Dermis microvascular lymphatic vessel endothelial cell (primary cell): ENCODE data around the gene BCL2L2. TPM values are rescaled to one million over a fixed set of nuclear protein-coding genes. Genes with fewer than 3 reads are reported as not detected.

Source experiments
- DNase-seq, 2 donors: peaks; one replicate each; pipeline versions ENCODE4 v3.0.0 to v3.0.0-alpha.2; 2010; ENCODE audit warnings: low read depth in 2 of 2
- total RNA-seq: library from RNA; depleted of rRNA; stranded (reverse); fragments of >200 nt; gene quantifications from 2 replicates; pipeline ENCODE4 v1.2.1, GENCODE V29; 2014

BCL2L2 gene
- total RNA-seq, 1 donor from 2014 or later, result 10.9 TPM

DNA sequence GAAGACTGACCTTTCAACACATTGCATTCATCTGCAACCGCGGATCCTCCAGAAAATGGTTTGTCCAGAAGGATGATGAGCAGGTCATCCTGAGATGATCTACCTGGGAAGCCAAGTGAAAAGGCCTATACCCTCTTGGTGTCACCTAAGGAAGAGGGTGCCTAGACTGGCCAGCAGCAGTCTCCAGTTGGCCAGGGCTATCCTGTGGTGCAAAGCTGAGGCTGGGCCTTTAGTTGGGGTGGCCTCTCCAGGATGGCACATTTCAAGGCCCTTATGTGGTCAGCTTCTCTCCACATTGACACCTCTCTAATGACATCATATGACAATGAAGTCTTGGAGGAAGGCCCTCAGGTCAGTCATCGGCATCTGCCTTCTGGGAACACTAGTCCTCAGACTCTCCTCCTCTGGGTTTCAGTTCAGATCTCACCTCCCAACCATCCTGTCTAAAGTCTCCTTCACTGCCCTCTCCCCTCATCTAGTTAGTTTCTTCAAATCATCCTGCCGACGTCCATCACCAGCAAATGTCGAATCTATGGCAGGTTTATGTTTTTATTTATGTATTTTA lies 49.3 kb downstream of the BCL2L2 start:
- no peak for DNase-seq

DNA sequence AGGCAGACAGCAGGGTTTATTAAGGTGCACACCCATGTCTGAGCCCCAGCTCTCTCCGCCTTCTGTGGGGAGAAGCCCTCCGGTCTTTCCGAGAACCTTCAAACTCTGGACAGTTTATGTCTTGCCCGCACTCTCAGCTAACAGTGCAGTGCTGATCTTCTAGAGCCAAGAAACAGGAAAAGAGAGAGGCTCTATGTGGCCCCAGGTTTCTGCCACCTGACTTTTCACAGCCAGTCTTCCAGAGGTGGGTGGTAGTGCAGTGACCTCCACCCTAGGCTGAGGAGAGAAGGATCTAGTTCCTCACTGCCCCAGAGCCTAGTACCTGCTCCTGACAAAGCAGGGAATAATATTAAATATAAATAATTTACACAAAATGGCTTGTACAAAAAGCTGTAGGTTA lies 50.0 kb downstream of the BCL2L2 start:
- DNase-seq, result no peak

DNA sequence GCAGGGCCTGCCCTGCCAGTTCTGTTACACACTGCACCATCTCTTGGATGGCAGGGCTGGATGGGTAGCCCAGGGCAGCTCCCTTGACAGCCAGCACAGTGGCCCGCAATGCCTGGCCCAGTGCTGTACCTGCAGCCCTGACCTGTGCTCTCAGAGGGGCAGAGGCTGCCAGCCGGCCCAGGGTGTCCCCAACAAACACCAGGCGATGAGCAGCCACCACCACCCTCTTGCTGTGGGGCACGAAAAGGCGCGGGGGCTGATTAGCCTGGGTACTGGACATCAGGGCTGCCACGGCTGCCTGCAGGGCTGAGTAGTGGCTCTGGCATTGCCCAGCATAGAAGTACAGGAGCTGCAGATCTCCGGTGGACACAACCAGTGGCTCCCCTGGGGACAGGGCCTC lies 50.6 kb downstream of the BCL2L2 start:
- no peak for DNase-seq

DNA sequence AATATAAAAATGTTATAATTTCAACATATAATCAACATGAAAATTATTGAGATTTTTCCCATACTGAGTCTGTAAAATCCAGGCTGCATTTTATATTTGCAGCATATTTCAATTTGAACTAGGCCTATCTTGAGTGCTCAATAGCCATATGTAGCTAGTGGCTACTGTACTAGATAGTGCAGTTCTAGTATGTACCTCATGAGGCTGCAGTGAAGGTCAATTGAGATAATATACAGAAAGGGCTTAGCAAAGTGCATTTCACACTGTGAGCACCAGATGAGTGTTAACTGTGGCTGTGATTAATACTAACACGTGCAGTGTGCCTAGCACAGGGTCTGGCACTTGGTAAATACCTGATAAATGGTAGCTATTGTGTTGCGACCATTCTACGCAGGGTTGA lies 51.4 kb downstream of the BCL2L2 start:
- no peak for DNase-seq

DNA sequence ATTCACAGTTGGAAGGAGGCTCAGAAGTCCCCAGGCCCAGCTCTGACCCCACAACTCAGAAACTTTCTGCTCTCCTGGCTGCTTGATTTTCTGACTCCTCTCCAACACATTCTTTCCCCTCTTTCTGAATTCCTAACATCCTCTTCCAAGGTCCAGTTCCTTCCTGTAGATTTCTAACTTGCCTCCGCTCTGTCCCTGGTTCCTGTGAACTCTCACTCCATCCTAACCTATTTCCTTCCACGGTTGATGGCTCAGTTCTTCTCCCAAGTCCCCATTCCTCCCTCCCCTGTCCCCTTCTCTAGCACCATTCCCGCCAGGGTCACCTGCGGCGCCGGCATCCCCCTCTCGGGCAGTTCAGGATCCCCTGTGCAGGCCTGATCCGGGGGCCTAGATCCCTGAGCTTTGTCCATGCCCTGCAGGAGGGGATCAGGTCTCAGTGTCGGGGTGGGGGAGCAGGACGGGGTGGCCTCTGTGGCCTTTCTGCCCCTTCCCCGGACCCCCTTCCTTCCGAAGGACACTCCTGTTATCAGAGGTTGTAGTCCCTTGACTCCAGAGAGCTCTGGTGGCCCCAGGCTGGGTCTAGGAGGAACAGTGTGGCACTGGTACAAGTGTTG lies 52.0 kb downstream of the BCL2L2 start:
- no peak for DNase-seq

DNA sequence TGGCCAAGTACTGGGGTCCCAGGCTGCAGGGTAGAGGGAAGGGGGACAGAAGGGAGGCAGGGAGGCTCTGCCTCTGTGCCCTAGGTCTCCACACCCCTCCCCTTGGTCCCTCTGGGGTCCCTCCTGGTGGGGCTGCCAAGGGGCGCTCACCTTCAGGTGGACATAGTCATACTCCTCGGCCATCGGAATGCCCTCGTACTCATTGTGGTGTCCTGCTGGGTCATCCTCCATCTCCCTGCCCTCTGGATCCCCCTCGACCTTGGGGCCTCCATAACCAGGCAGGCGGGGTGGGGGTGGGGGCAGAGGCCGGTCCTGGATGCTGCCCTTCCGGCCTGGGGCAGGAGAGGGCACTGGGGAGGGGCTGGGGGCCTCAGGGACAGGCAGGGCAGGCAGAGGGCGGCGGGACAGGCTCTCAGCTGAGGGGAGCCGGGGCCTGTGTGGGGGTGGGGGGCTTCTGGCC lies 52.6 kb downstream of the BCL2L2 start:
- DNase-seq, result no peak

DNA sequence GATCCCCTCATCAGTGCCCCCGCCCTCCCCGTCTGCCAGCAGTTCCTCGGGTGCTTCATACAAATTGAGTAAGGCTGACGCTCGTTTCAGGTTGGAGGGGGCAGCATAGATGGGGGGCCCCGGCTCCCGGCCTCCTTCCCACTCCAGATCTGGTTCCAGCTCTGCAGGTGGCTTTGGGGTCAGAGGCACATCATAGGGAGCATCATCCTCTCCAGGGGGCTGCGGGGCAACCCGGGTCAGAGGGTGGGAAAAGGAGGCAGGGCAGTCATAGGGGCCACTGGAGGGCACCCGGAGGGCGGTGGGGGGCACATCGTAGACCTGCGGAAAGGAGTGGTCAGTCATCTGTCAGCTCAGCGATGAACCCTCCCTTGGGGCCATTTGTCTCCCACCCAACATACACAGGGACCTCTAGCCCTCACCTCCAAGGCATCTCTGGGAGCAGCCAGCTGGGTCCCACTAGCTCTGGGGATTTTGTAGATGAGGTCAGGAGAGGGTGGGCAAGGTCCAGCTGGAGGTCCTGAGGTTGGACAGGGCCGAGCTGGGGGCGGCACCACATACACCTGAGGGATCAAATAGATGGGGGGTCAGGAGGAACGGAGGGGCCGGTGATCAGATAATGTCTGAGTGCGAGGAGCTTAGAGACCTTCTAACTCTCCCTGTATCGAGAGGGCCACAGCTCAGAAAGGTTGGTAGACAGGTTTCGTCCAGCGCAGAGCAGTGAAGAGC lies 53.3 kb downstream of the BCL2L2 start:
- no peak for DNase-seq

DNA sequence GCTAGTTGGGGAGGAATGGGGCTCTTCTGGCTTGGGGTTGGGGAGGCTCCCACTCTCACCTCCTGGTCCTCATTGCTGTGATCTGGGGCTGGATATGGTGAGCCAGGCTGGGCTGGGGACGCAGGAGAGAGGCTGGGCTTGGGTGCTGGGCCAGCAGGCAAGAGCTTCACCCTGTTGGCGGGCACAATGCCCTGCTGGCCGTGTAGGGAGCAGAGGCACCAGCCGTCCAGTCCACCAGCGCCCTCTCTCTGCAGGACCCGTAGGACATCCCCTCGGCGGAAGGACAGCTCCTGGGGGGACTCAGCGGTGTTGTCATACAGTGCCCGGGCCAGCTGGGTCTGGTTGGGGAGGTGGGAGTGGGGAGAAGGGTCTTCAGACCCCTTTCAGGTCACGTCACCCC lies 53.9 kb downstream of the BCL2L2 start:
- no peak for DNase-seq

DNA sequence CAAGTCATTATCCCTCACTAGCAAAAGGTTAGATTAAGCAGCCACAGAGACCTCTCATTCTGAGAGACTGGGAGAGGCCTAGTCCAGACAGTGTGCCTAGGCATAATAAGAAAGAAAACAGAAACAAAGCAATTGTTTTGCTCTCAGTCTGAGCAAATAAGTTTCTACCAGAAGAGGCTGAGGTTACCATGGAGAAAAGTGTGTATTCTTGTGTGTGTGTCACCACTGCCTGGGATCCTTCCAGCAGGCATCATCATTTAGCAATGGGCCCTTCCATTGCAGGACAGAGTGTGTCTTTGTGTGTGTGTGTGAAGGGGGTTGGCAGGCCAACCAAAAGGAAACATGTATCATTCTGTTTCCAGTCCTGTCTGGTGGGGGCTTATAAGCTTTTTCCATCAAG lies 54.7 kb downstream of the BCL2L2 start:
- no peak for DNase-seq

Other genes starting within 250 kb of the BCL2L2 start
- 1.5 and 1.9 TPM in 2 replicates for gene CDH24, start 249.3 kb upstream of the BCL2L2 start, total RNA-seq
- gene ACIN1, start 211.7 kb upstream of the BCL2L2 start, total RNA-seq, result 36.8 and 43.0 TPM in 2 replicates
- 38.6 and 49.8 TPM in 2 replicates for gene C14orf119, start 211.3 kb upstream of the BCL2L2 start, total RNA-seq
- not detected in 2 replicates for gene CIROP, start 201.8 kb upstream of the BCL2L2 start, total RNA-seq
- gene CEBPE, start 187.6 kb upstream of the BCL2L2 start, total RNA-seq, result not detected in 2 replicates
- 0.13 and 1.0 TPM in 2 replicates for gene SLC7A8, start 123.2 kb upstream of the BCL2L2 start, total RNA-seq
- gene RNF212B, start 68.9 kb upstream of the BCL2L2 start, total RNA-seq, result not detected in 2 replicates
- 3.1 and 4.6 TPM in 2 replicates for gene HOMEZ, start 20.7 kb upstream of the BCL2L2 start, total RNA-seq
- 1.7 and 2.9 TPM in 2 replicates for gene PPP1R3E, start 4.0 kb upstream of the BCL2L2 start, total RNA-seq
- 67.0 and 90.6 TPM in 2 replicates for gene PABPN1, start 14.6 kb downstream of the BCL2L2 start, total RNA-seq
- gene SLC22A17, start 46.1 kb downstream of the BCL2L2 start, total RNA-seq, result 0.13 and 0.38 TPM in 2 replicates
- not detected in 2 replicates for gene EFS, start 58.3 kb downstream of the BCL2L2 start, total RNA-seq
- under 0.01 TPM in 1 of 2 replicates, not detected in the other for gene IL25, start 66.0 kb downstream of the BCL2L2 start, total RNA-seq
- not detected in 2 replicates for gene CMTM5, start 70.2 kb downstream of the BCL2L2 start, total RNA-seq
- not detected in 2 replicates for gene MYH6, start 101.4 kb downstream of the BCL2L2 start, total RNA-seq
- not detected in 2 replicates for gene MYH7, start 128.8 kb downstream of the BCL2L2 start, total RNA-seq
- 35.8 and 36.7 TPM in 2 replicates for gene NGDN, start 162.9 kb downstream of the BCL2L2 start, total RNA-seq
- 0.13 TPM in 2 replicates for gene ZFHX2, start 244.9 kb downstream of the BCL2L2 start, total RNA-seq
- gene THTPA, start 249.4 kb downstream of the BCL2L2 start, total RNA-seq, result 4.6 and 7.3 TPM in 2 replicates